A673 (cell line): ENCODE results near the gene TMEM100. TPM values are rescaled to one million over a fixed set of nuclear protein-coding genes. Genes with fewer than 3 reads are reported as not detected.

ENCODE experiments used
- BruUV-seq: library from RNA; stranded (reverse); fragments of 400-500 nt; replicated peaks from 2 replicates; lab custom pipeline; 2021; lab: Mats Ljungman, UMichigan
- CTCF ChIA-PET: fragments of 300-600 bp; sonication (Branson Sonifier 250); formaldehyde crosslinking; loops from one replicate; lab custom pipeline; 2022; ENCODE audit warnings: antibody characterized with exemption; lab: Charles Lee
- POLR2A ChIA-PET: fragments of 300-600 bp; sonication (Branson Sonifier 250); formaldehyde crosslinking; loops from one replicate; lab custom pipeline; 2022; ENCODE audit warnings: antibody characterized with exemption; ENCODE audit not compliant: low non-redundant PET; lab: Charles Lee
- DNase-seq: peaks from one replicate; pipeline ENCODE4 v3.0.0-alpha.2; 2015; ENCODE audit warnings: low spot score
- H3K27ac ChIP-seq: fragments of 200-600 bp; sonication (generic); 2 replicates; pipeline ENCODE4 v1.5.1; 2016; ENCODE audit warnings: mixed run types, low read depth, mild to moderate bottlenecking, mixed read lengths, antibody characterized with exemption, low read length; ENCODE audit not compliant: poor library complexity, severe bottlenecking
- H3K27me3 ChIP-seq: fragments of 200-600 bp; sonication (generic); replicated peaks from 2 replicates; pipeline ENCODE4 v1.6.1; 2017; ENCODE audit warnings: mixed run types, low read depth, mild to moderate bottlenecking, mixed read lengths, antibody characterized with exemption, low read length; ENCODE audit not compliant: insufficient read depth, poor library complexity
- H3K36me3 ChIP-seq: fragments of 200-600 bp; sonication (generic); 2 replicates; pipeline ENCODE4 v1.6.1; 2016; ENCODE audit warnings: mixed run types, mild to moderate bottlenecking, mixed read lengths, antibody characterized with exemption, low read length; ENCODE audit not compliant: insufficient read depth, poor library complexity, severe bottlenecking
- H3K4me1 ChIP-seq: fragments of 200-600 bp; sonication (generic); 2 replicates; pipeline ENCODE4 v1.6.1; 2017; ENCODE audit warnings: mixed run types, mild to moderate bottlenecking, mixed read lengths, antibody characterized with exemption, low read length; ENCODE audit not compliant: insufficient read depth, poor library complexity, severe bottlenecking
- H3K4me3 ChIP-seq: fragments of 200-600 bp; sonication (generic); 2 replicates; pipeline ENCODE4 v1.5.1; 2016; ENCODE audit warnings: low read depth, mixed run types, mild to moderate bottlenecking, mixed read lengths, low read length; ENCODE audit not compliant: poor library complexity, severe bottlenecking
- H3K9me3 ChIP-seq: fragments of 200-600 bp; sonication (generic); 2 replicates; pipeline ENCODE4 v1.6.1; 2016; ENCODE audit warnings: mixed run types, low read depth, mild to moderate bottlenecking, mixed read lengths, antibody characterized with exemption, low read length; ENCODE audit not compliant: poor library complexity, severe bottlenecking
- EZH2 ChIP-seq: fragments of 200-600 bp; sonication (generic); IDR thresholded peaks from 2 replicates; pipeline ENCODE4 v1.6.1; 2017; ENCODE audit warnings: borderline replicate concordance, low read depth, mild to moderate bottlenecking, mixed read lengths, antibody characterized with exemption, low read length; ENCODE audit not compliant: poor library complexity, severe bottlenecking
- intact Hi-C: fragments of 100-400 bp; cut with micrococcal nuclease; formaldehyde crosslinking; loops from one replicate; pipeline ENCODE4 v1.10.0; 2022; ENCODE audit not compliant: unreplicated experiment
- total RNA-seq: library from RNA; stranded (reverse); gene quantifications from 2 replicates; pipeline ENCODE4 v1.2.3, GENCODE V29; 2021
- TF ChIP-seq, protein P1 (sequence below): fragments of 300-800, 200-600 bp; sonication (generic); conservative IDR thresholded peaks from 2 replicates; pipeline ENCODE4 v1.5.1; 2017; ENCODE audit warnings: low read depth, mild to moderate bottlenecking, antibody characterized with exemption, low read length, moderate library complexity, mixed read lengths

TMEM100 gene
- total RNA-seq, 1 experiment from 2014 or later = 7.9 TPM

DNA sequence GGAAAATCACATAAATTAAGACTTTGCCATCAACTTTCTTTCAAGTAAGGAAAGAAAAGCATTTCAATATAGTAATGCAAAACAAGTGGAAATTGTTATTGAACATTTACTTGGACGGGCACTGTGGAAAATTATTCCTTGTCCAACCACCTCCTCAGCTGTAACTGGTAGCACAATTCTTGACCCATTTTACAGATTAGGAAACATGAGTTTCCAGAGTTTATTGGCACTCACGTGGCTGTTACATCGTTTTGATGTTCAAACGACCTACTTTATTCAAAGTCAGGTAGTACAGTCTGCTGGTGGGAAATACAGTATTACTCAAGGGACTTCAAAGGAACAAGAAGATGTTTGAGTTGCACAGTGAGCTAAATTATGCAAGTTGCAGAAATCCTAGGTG, 27.3 kb upstream of the TMEM100 start:
- DNase-seq = no peak
- intact Hi-C loops = no loop called here
- H3K4me3 ChIP-seq = no peak overlapping the region
- no TSS peak for BruUV-seq
- no peaks in the 10 kb centered on the region for H3K36me3 ChIP-seq
- no peaks in the 10 kb centered on the region for H3K4me1 ChIP-seq
- no peaks in the 10 kb centered on the region for H3K27me3 ChIP-seq
- TF ChIP-seq, protein P1, sequence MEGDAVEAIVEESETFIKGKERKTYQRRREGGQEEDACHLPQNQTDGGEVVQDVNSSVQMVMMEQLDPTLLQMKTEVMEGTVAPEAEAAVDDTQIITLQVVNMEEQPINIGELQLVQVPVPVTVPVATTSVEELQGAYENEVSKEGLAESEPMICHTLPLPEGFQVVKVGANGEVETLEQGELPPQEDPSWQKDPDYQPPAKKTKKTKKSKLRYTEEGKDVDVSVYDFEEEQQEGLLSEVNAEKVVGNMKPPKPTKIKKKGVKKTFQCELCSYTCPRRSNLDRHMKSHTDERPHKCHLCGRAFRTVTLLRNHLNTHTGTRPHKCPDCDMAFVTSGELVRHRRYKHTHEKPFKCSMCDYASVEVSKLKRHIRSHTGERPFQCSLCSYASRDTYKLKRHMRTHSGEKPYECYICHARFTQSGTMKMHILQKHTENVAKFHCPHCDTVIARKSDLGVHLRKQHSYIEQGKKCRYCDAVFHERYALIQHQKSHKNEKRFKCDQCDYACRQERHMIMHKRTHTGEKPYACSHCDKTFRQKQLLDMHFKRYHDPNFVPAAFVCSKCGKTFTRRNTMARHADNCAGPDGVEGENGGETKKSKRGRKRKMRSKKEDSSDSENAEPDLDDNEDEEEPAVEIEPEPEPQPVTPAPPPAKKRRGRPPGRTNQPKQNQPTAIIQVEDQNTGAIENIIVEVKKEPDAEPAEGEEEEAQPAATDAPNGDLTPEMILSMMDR = no peak
- TF ChIP-seq EZH2 = no peak
- no peak overlapping the region for H3K27ac ChIP-seq
- no peaks in the 10 kb centered on the region for H3K9me3 ChIP-seq
- ChIA-PET CTCF (no interaction called here), POLR2A (no interaction called here)

DNA sequence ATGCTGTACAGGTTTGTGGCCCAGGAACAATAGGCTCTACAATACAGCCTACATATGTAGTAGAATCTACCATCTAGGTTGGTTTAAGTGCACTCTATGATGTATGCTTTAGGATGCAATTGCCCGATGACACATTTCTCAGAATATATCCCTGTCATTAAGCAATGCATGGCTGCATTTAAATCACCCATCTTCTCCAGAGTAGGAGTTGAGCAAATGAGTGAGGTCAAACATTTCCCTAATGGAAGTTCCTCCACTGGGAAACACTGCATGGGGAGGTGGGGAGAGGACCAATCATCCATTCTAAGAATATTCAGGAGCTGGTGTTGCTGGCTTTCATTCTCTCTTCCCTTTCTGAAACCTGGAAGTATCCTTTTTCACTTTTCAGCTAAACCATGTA, 26.2 kb upstream of the TMEM100 start:
- no peak overlapping the region for H3K4me3 ChIP-seq
- intact Hi-C loops = no loop called here
- ChIA-PET POLR2A (no interaction called here), CTCF (no interaction called here)
- no peak for DNase-seq
- no peak overlapping the region for H3K27ac ChIP-seq
- no TSS peak for BruUV-seq
- H3K36me3 ChIP-seq = no peaks in the 10 kb centered on the region
- no peaks in the 10 kb centered on the region for H3K4me1 ChIP-seq
- TF ChIP-seq EZH2 = no peak
- TF ChIP-seq, protein P1 = no peak
- no peaks in the 10 kb centered on the region for H3K9me3 ChIP-seq
- H3K27me3 ChIP-seq = no peaks in the 10 kb centered on the region

DNA sequence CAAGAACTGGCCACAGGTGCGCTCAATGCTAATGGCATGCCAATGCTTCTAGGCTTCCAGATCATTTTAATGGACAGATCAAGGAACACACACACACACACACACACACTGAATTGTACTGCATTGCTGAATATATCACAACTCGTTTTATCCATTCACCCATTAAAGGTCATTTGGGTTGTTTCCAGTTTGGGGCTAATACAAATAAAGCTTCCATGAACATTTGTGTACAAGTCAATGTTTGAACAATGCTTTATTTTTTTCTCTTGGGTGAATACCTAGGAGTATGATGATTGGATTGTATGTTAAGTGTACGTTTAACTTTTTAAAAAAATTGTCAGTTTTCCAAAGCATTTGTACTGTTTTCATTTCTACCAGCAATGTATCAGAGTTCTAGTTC, 24.5 kb upstream of the TMEM100 start:
- no peak for DNase-seq
- no peaks in the 10 kb centered on the region for H3K36me3 ChIP-seq
- TF ChIP-seq, protein P1 = no peak
- TF ChIP-seq EZH2 = no peak
- no peak overlapping the region for H3K4me3 ChIP-seq
- CTCF ChIA-PET = no interaction called here
- H3K9me3 ChIP-seq = no peaks in the 10 kb centered on the region
- no peaks in the 10 kb centered on the region for H3K27me3 ChIP-seq
- POLR2A ChIA-PET = no interaction called here
- BruUV-seq = no TSS peak
- H3K4me1 ChIP-seq = no peaks in the 10 kb centered on the region
- H3K27ac ChIP-seq = no peak overlapping the region
- intact Hi-C loops = no loop called here
